ENCODE results near the gene WBP1. TPM values are rescaled to one million over a fixed set of nuclear protein-coding genes. Genes with fewer than 3 reads are reported as not detected.
A peak's percentile ranks its signal among the peaks of the same experiment; 100 is the strongest.

The WBP1 gene
- total RNA-seq, 4 donors from 2014 or later, result 46.2 to 81.3 (median 59.9) TPM

- Histone ChIP-seq H3K36me3 (peaks cover 0 to 60% (median 0%) of the 10 kb centered on the region in 3 donors), H3K27me3 (no peaks in the 10 kb centered on the region), H3K4me1 (peaks cover 0 to 16% (median 4%) of the 10 kb centered on the region in 4 donors), H3K4me3 (no peak overlapping the region), H3K27ac (peak overlapping the region in 1 of 4 donors; percentile 91), H3K9me3 (no peaks in the 10 kb centered on the region)
- no peak for DNase-seq
- no peak for TF ChIP-seq CTCF (IDR thresholded peaks at IDR 0.05)
- TF ChIP-seq POLR2A (IDR thresholded peaks at IDR 0.05), result no peak
These were observed 29.6 kb upstream of the WBP1 start for GRCh38 chr2:74428675-74429074.

GRCh38 chr2:74429487-74430451, 28.5 kb upstream of the WBP1 start:
- peak in 2 of 3 donors; percentile 77 to 86 for DNase-seq
- Histone ChIP-seq H3K27ac (peak overlapping the region in 3 of 4 donors; percentile 62 to 91 (median 62)), H3K36me3 (peaks cover 0 to 60% (median 0%) of the 10 kb centered on the region in 3 donors), H3K9me3 (no peaks in the 10 kb centered on the region), H3K27me3 (no peaks in the 10 kb centered on the region), H3K4me3 (no peak overlapping the region), H3K4me1 (peaks cover 0 to 16% (median 4%) of the 10 kb centered on the region in 4 donors)
- TF ChIP-seq CTCF (IDR thresholded peaks at IDR 0.05), result no peak
- peak in 1 of 2 donors; percentile 45 for TF ChIP-seq POLR2A (IDR thresholded peaks at IDR 0.05)

GRCh38 chr2:74430502-74430901, 27.7 kb upstream of the WBP1 start:
- DNase-seq, result no peak
- Histone ChIP-seq H3K27ac (peak overlapping the region in 3 of 4 donors; percentile 62 to 91 (median 62)), H3K4me3 (no peak overlapping the region), H3K9me3 (no peaks in the 10 kb centered on the region), H3K27me3 (no peaks in the 10 kb centered on the region), H3K4me1 (peaks cover 0 to 16% (median 4%) of the 10 kb centered on the region in 4 donors), H3K36me3 (peaks cover 0 to 54% (median 0%) of the 10 kb centered on the region in 3 donors)
- TF ChIP-seq CTCF (IDR thresholded peaks at IDR 0.05) (no peak), POLR2A (IDR thresholded peaks at IDR 0.05) (no peak)

GRCh38 chr2:74436111-74436805, 22.0 kb upstream of the WBP1 start:
- H3K9me3 ChIP-seq, result no peaks in the 10 kb centered on the region
- H3K36me3 ChIP-seq, result peaks cover 0 to 13% (median 0%) of the 10 kb centered on the region in 3 donors
- H3K4me3 ChIP-seq, result no peak overlapping the region
- H3K27ac ChIP-seq, result no peak overlapping the region
- peaks cover 0 to 22% (median 10%) of the 10 kb centered on the region in 4 donors for H3K4me1 ChIP-seq
- no peak for DNase-seq
- no peak for TF ChIP-seq CTCF (IDR thresholded peaks at IDR 0.05)
- no peak for TF ChIP-seq POLR2A (IDR thresholded peaks at IDR 0.05)
- H3K27me3 ChIP-seq, result no peaks in the 10 kb centered on the region

GRCh38 chr2:74436848-74437695, 21.2 kb upstream of the WBP1 start:
- Histone ChIP-seq H3K27me3 (no peaks in the 10 kb centered on the region), H3K27ac (no peak overlapping the region), H3K9me3 (no peaks in the 10 kb centered on the region), H3K4me3 (no peak overlapping the region), H3K4me1 (peaks cover 0 to 22% (median 14%) of the 10 kb centered on the region in 4 donors), H3K36me3 (peaks cover 0 to 5% (median 0%) of the 10 kb centered on the region in 3 donors)
- no peak for DNase-seq
- TF ChIP-seq CTCF (IDR thresholded peaks at IDR 0.05), result no peak
- TF ChIP-seq POLR2A (IDR thresholded peaks at IDR 0.05), result no peak

Measured in Peyer's patch (tissue), 4 donors.